A549 (cell line): Measurements from ENCODE around the gene BCAS3.

Experiments
- BHLHE40 ChIP-seq: IDR thresholded peaks from 2 replicates; pipeline ENCODE4 v1.6.1; 2012; ENCODE audit warnings: low read depth, low read length, inconsistent platforms
- CBX8 ChIP-seq: fragments of 200-600 bp; sonication (generic); IDR thresholded peaks from 2 replicates; pipeline ENCODE4 v1.6.1; 2016
- CEBPB ChIP-seq, 2 experiments: fragments of >200 bp in 1 of 2; sonication (Bioruptor Twin) in 1 of 2; formaldehyde crosslinking in 1 of 2; IDR thresholded peaks; 2 replicates each; pipeline ENCODE4 v1.6.1; 2012 to 2016
- CHD2 ChIP-seq: fragments of 150-350 bp; IDR thresholded peaks from 2 replicates; pipeline ENCODE4 v1.6.1; 2014; ENCODE audit warnings: low read length; ENCODE audit not compliant: partially characterized antibody
- EHF ChIP-seq: fragments of 250-450 bp; sonication (Bioruptor Pico); IDR thresholded peaks from 2 replicates; pipeline ENCODE4 v1.5.0; 2020; ENCODE audit warnings: mild to moderate bottlenecking
- EHMT2 ChIP-seq: fragments of 200-600 bp; sonication (generic); IDR thresholded peaks from 2 replicates; pipeline ENCODE4 v1.6.1; 2016; ENCODE audit warnings: antibody characterized with exemption, low read depth, mild to moderate bottlenecking, moderate library complexity
- EP300 ChIP-seq, 2 experiments: fragments of >200 bp; sonication (Bioruptor Twin); formaldehyde crosslinking; IDR thresholded peaks; 2 replicates in 1 of 2; 3 replicates in 1 of 2; pipeline ENCODE4 v1.6.1; 2016 to 2017
- GATA3 ChIP-seq: IDR thresholded peaks from 2 replicates; pipeline ENCODE4 v1.6.1; 2012; ENCODE audit warnings: borderline replicate concordance
- MYC ChIP-seq: IDR thresholded peaks from 2 replicates; pipeline ENCODE4 v1.6.1; 2012; ENCODE audit warnings: mild to moderate bottlenecking, inconsistent platforms, low read length, improper control_type of control experiment, borderline replicate concordance
- NFE2L2 ChIP-seq: fragments of 150-350 bp; conservative IDR thresholded peaks from 2 replicates; pipeline ENCODE4 v1.6.1; 2014; ENCODE audit warnings: low read length
- NR3C1 ChIP-seq: fragments of >200 bp; sonication (Bioruptor Twin); formaldehyde crosslinking; IDR thresholded peaks from 3 replicates; pipeline ENCODE4 v1.6.1; 2017
- POLR2A ChIP-seq: IDR thresholded peaks from 2 replicates; pipeline ENCODE4 v1.6.1; 2012; ENCODE audit warnings: mild to moderate bottlenecking, low read length
- TF ChIP-seq, protein P1 (sequence below): fragments of >200 bp; sonication (Bioruptor Twin); formaldehyde crosslinking; IDR thresholded peaks from 3 replicates; pipeline ENCODE4 v1.5.1; 2016
- TF ChIP-seq, protein P2 (sequence below): IDR thresholded peaks from 2 replicates; pipeline ENCODE4 v1.6.1; 2012

DNA sequence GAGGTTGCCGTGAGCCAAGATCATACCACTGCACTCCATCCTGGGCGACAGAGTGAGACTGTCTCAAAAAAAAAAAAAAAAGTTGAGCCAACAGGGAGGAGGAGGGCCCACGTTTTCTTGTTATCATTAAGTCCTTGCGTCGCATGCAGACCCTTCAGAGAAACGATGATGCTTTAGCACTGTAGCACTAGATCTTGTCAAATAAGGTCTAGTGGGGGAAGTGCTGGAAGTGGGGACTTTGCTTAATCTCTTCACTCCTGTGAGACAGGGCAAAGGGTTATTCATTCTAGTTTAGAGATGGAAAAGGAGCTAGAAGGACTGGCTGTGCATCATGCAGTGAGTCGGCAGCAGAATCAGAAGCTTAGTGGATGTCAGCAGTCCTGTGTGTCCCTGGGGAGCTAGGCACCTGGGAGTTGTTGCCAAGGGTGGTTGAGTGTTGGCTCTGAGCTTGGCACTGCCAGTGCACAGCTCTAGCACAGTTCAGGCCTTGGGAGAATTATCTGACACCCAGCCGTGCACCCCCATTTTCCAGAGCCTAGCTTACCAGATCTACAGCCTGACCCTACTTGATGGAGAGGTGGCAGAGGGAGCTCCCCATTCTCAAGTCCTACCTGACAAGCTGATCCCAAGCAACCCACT is 688.5 kb downstream of the BCAS3 start:
- TF ChIP-seq, protein P1, sequence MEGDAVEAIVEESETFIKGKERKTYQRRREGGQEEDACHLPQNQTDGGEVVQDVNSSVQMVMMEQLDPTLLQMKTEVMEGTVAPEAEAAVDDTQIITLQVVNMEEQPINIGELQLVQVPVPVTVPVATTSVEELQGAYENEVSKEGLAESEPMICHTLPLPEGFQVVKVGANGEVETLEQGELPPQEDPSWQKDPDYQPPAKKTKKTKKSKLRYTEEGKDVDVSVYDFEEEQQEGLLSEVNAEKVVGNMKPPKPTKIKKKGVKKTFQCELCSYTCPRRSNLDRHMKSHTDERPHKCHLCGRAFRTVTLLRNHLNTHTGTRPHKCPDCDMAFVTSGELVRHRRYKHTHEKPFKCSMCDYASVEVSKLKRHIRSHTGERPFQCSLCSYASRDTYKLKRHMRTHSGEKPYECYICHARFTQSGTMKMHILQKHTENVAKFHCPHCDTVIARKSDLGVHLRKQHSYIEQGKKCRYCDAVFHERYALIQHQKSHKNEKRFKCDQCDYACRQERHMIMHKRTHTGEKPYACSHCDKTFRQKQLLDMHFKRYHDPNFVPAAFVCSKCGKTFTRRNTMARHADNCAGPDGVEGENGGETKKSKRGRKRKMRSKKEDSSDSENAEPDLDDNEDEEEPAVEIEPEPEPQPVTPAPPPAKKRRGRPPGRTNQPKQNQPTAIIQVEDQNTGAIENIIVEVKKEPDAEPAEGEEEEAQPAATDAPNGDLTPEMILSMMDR = no peak
- TF ChIP-seq EHMT2 (no peak), GATA3 (no peak), NR3C1 (no peak), POLR2A (no peak), CHD2 (no peak), MYC (no peak), NFE2L2 (no peak), EHF (CRISPR knock-in tag) (no peak), EP300 (IDR thresholded peaks at IDR 0.05) (no peak), CBX8 (no peak), BHLHE40 (no peak), CEBPB (IDR thresholded peaks at IDR 0.05) (no peak)
- TF ChIP-seq, protein P2, sequence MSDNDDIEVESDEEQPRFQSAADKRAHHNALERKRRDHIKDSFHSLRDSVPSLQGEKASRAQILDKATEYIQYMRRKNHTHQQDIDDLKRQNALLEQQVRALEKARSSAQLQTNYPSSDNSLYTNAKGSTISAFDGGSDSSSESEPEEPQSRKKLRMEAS = no peak
